GM23338 (cell line): Measurements from ENCODE around the gene MAP6D1. TPM values are rescaled to one million over a fixed set of nuclear protein-coding genes. Genes with fewer than 3 reads are reported as not detected.

Experiments
- ATAC-seq: fragments of 200-7000 bp; cut with Tn5 transposase; 3 replicates; pipeline ENCODE4 v1.9.1; 2020
- DNase-seq: peaks from one replicate; pipeline ENCODE4 v3.0.0-alpha.2; 2015; ENCODE audit warnings: low spot score
- H2AFZ ChIP-seq: fragments of 200-600 bp; sonication (generic); 2 replicates; pipeline ENCODE4 v1.8.0; 2016; ENCODE audit warnings: antibody characterized with exemption, mild to moderate bottlenecking, moderate library complexity
- H3F3A ChIP-seq: fragments of 200-600 bp; sonication (generic); replicated peaks from 2 replicates; pipeline ENCODE4 v1.8.0; 2017; ENCODE audit warnings: antibody characterized with exemption, mixed run types, low read depth
- H3K27ac ChIP-seq: fragments of 200-600 bp; sonication (generic); 2 replicates; pipeline ENCODE4 v1.6.1; 2016; ENCODE audit warnings: low read depth
- H3K27me3 ChIP-seq: fragments of 200-600 bp; sonication (generic); 2 replicates; pipeline ENCODE4 v1.8.0; 2016; ENCODE audit warnings: mild to moderate bottlenecking, mixed run types, moderate library complexity; ENCODE audit not compliant: insufficient read depth
- H3K36me3 ChIP-seq: fragments of 200-600 bp; sonication (generic); 2 replicates; pipeline ENCODE4 v1.8.0; 2016; ENCODE audit warnings: mild to moderate bottlenecking; ENCODE audit not compliant: insufficient read depth
- H3K4me1 ChIP-seq: fragments of 200-600 bp; sonication (generic); 2 replicates; pipeline ENCODE4 v1.8.0; 2016; ENCODE audit warnings: mild to moderate bottlenecking, moderate library complexity; ENCODE audit not compliant: insufficient read depth
- H3K4me2 ChIP-seq: fragments of 200-600 bp; sonication (generic); 2 replicates; pipeline ENCODE4 v1.7.1; 2017; ENCODE audit warnings: mixed run types
- H3K4me3 ChIP-seq: fragments of 200-600 bp; sonication (generic); 2 replicates; pipeline ENCODE4 v1.6.1; 2016; ENCODE audit warnings: mixed run types
- H3K79me2 ChIP-seq: fragments of 200-600 bp; sonication (generic); replicated peaks from 2 replicates; pipeline ENCODE4 v1.8.0; 2017; ENCODE audit warnings: mild to moderate bottlenecking; ENCODE audit not compliant: insufficient read depth
- H3K9me2 ChIP-seq: fragments of 200-600 bp; sonication (generic); 2 replicates; pipeline ENCODE4 v1.8.0; 2017; ENCODE audit not compliant: insufficient read depth
- H4K20me1 ChIP-seq: fragments of 200-600 bp; sonication (generic); replicated peaks from 2 replicates; pipeline ENCODE4 v1.8.0; 2017; ENCODE audit warnings: mild to moderate bottlenecking; ENCODE audit not compliant: insufficient read depth
- H3K27ac Mint-ChIP-seq: 2 replicates; pipeline ENCODE4 v1.8.0; 2020; ENCODE audit warnings: inconsistent platforms, mild to moderate bottlenecking, moderate library complexity, mixed read lengths
- H3K27me3 Mint-ChIP-seq: 3 replicates; pipeline ENCODE4 v1.8.0; 2022; ENCODE audit warnings: low read depth, mild to moderate bottlenecking, moderate library complexity, mixed read lengths, inconsistent platforms; ENCODE audit not compliant: insufficient read depth, poor library complexity
- H3K36me3 Mint-ChIP-seq: 3 replicates; pipeline ENCODE4 v1.8.0; 2021; ENCODE audit warnings: low read depth, mild to moderate bottlenecking, inconsistent platforms, moderate library complexity, mixed read lengths
- H3K4me1 Mint-ChIP-seq: 3 replicates; pipeline ENCODE4 v1.8.0; 2020; ENCODE audit warnings: mild to moderate bottlenecking, inconsistent platforms, mixed read lengths
- H3K4me3 Mint-ChIP-seq: 3 replicates; pipeline ENCODE4 v1.8.0; 2021; ENCODE audit warnings: moderate library complexity, mild to moderate bottlenecking, inconsistent platforms, mixed read lengths
- H3K9me3 Mint-ChIP-seq: 3 replicates; pipeline ENCODE4 v1.8.0; 2020; ENCODE audit warnings: moderate library complexity, mild to moderate bottlenecking, inconsistent platforms, mixed read lengths
- CREB1 ChIP-seq: fragments of 250-450 bp; sonication (Bioruptor Pico); IDR thresholded peaks from 2 replicates; pipeline ENCODE4 v1.5.0; 2020; ENCODE audit warnings: low read depth, mild to moderate bottlenecking, moderate library complexity
- CTCF ChIP-seq, 2 experiments: fragments of 200-600 bp in 1 of 2; sonication (generic) in 1 of 2; conservative IDR thresholded peaks; 2 replicates each; pipeline versions ENCODE4 v1.5.1 to v1.6.1; 2016 to 2017; ENCODE audit warnings: antibody characterized with exemption in 2 of 2, low read depth in 2 of 2, mild to moderate bottlenecking in 2 of 2, moderate library complexity in 1 of 2
- ETS1 ChIP-seq: IDR thresholded peaks from 2 replicates; pipeline ENCODE4 v1.6.1; 2016; ENCODE audit warnings: antibody characterized with exemption
- EZH2 ChIP-seq: fragments of 200-600 bp; sonication (generic); IDR thresholded peaks from one replicate; pipeline ENCODE4 v1.8.0; 2017; ENCODE audit warnings: antibody characterized with exemption, mild to moderate bottlenecking, low read depth; ENCODE audit not compliant: unreplicated experiment
- EZH2phosphoT487 ChIP-seq: fragments of 200-600 bp; sonication (generic); IDR thresholded peaks from one replicate; pipeline ENCODE4 v1.8.1; 2018; ENCODE audit warnings: antibody characterized with exemption; ENCODE audit not compliant: unreplicated experiment
- JUNB ChIP-seq: IDR thresholded peaks from one replicate; pipeline ENCODE4 v1.6.1; 2016; ENCODE audit warnings: antibody characterized with exemption; ENCODE audit not compliant: unreplicated experiment
- NANOG ChIP-seq: IDR thresholded peaks from 2 replicates; pipeline ENCODE4 v1.6.1; 2016; ENCODE audit warnings: antibody characterized with exemption, borderline replicate concordance
- POLR2AphosphoS5 ChIP-seq: IDR thresholded peaks from 2 replicates; pipeline ENCODE4 v1.6.1; 2016; ENCODE audit warnings: antibody characterized with exemption, low read depth
- REST ChIP-seq: IDR thresholded peaks from one replicate; pipeline ENCODE4 v1.6.1; 2018; ENCODE audit warnings: antibody characterized with exemption; ENCODE audit not compliant: unreplicated experiment
- STAT1 ChIP-seq: IDR thresholded peaks from one replicate; pipeline ENCODE4 v1.6.1; 2016; ENCODE audit warnings: antibody characterized with exemption; ENCODE audit not compliant: unreplicated experiment
- ZNF114 ChIP-seq: fragments of 250-450 bp; sonication (Bioruptor Pico); IDR thresholded peaks from 2 replicates; pipeline ENCODE4 v1.5.0; 2020; ENCODE audit warnings: mild to moderate bottlenecking, moderate library complexity
- ZNF331 ChIP-seq: fragments of 250-450 bp; sonication (Bioruptor Pico); IDR thresholded peaks from 2 replicates; pipeline ENCODE4 v1.5.0; 2020; ENCODE audit warnings: low read depth, mild to moderate bottlenecking, moderate library complexity
- ZNF462 ChIP-seq: fragments of 250-450 bp; sonication (Bioruptor Pico); IDR thresholded peaks from 2 replicates; pipeline ENCODE4 v1.5.0; 2020; ENCODE audit warnings: mild to moderate bottlenecking, moderate library complexity
- polyA plus RNA-seq: library from polyadenylated mRNA; unstranded; fragments of >200 nt; fragmentation: Nextera tagmentation; extraction: Ambion mirVana; gene quantifications from 2 replicates; pipeline ENCODE4 v1.2.1, GENCODE V29; 2016
- total RNA-seq: library from RNA; depleted of rRNA; stranded (reverse); fragments of >200 nt; shearing (Covaris generic); gene quantifications from 2 replicates; pipeline ENCODE4 v1.2.3, GENCODE V29; 2014

The MAP6D1 gene
- total and polyA plus RNA-seq, 2 experiments from 2014 or later = 2.6 to 8.2 TPM

GRCh38 chr3:183794452-183794851, 30.9 kb downstream of the MAP6D1 start:
- Mint-ChIP-seq H3K9me3 (no peaks in the 10 kb centered on the region), H3K27ac (no peak overlapping the region), H3K36me3 (peaks cover 67% of the 10 kb centered on the region), H3K27me3 (no peaks in the 10 kb centered on the region), H3K4me3 (no peak overlapping the region), H3K4me1 (no peaks in the 10 kb centered on the region)
- H4K20me1 ChIP-seq = peaks cover 6% of the 10 kb centered on the region
- H3K27ac ChIP-seq = no peak overlapping the region
- H3K4me3 ChIP-seq = no peak overlapping the region
- no peak overlapping the region for H2AFZ ChIP-seq
- no peaks in the 10 kb centered on the region for H3K27me3 ChIP-seq
- DNase-seq (no peak), ATAC-seq (no peak)
- no peak overlapping the region for H3K4me2 ChIP-seq
- no peaks in the 10 kb centered on the region for H3F3A ChIP-seq
- peaks cover 33% of the 10 kb centered on the region; the same call in 1 of the 2 replicates for H3K36me3 ChIP-seq
- no peaks in the 10 kb centered on the region for H3K9me2 ChIP-seq
- H3K79me2 ChIP-seq = 0 out of 2 replicates have a peak, but pooled peaks cover 4% of the 10 kb centered on the region
- TF ChIP-seq REST (no peak), EZH2 (no peak), ZNF331 (CRISPR knock-in tag) (no peak), EZH2phosphoT487 (no peak), CREB1 (CRISPR knock-in tag) (no peak), ZNF114 (no peak), CTCF (conservative IDR thresholded peaks at IDR 0.05; ENCODE audit: low read depth in 2 of 2) (no peak), ZNF462 (CRISPR knock-in tag) (no peak), POLR2AphosphoS5 (no peak), ETS1 (no peak), STAT1 (no peak), NANOG (no peak), JUNB (no peak)
- H3K4me1 ChIP-seq = no peaks in the 10 kb centered on the region
